Peyer's patch (tissue), 4 donors: Measurements from ENCODE around the gene PLPP3.

Source experiments
- POLR2A ChIP-seq, 2 donors: fragments of 450-650 bp; IDR thresholded peaks; one replicate each; pipeline ENCODE4 v1.5.1; 2017; ENCODE audit warnings: antibody characterized with exemption in 2 of 2, mild to moderate bottlenecking in 2 of 2, moderate library complexity in 2 of 2
- TF ChIP-seq, protein P1 (sequence below), 6 experiments: fragments of 450-650 bp in 4 of 6; fragments of 200-600 bp in 2 of 6; sonication (generic) in 1 of 6; IDR thresholded peaks; one replicate each; pipeline ENCODE4 v1.5.1; 2017 to 2019; ENCODE audit warnings: antibody characterized with exemption in 6 of 6, mild to moderate bottlenecking in 3 of 6, moderate library complexity in 1 of 6

DNA sequence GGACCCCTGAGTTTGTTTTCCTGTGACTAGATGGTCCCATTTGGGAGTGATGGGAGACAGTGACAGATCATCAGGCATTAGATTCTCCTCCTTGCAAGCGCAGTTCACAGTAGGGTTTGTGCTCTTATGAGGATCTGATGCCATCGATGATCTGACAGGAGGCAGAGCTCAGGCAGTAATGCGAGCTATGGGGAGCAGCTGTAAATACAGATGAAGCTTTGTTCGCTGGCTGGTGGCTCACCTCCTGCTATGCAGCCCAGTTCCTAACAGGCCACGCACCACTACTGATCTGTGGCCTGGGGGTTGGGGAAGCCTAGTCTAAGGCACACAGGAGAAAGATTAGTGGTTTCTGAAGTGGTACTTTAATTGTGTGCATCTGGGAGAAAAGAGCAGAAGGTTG lies 7.1 kb upstream of the PLPP3 start:
- TF ChIP-seq, protein P1, sequence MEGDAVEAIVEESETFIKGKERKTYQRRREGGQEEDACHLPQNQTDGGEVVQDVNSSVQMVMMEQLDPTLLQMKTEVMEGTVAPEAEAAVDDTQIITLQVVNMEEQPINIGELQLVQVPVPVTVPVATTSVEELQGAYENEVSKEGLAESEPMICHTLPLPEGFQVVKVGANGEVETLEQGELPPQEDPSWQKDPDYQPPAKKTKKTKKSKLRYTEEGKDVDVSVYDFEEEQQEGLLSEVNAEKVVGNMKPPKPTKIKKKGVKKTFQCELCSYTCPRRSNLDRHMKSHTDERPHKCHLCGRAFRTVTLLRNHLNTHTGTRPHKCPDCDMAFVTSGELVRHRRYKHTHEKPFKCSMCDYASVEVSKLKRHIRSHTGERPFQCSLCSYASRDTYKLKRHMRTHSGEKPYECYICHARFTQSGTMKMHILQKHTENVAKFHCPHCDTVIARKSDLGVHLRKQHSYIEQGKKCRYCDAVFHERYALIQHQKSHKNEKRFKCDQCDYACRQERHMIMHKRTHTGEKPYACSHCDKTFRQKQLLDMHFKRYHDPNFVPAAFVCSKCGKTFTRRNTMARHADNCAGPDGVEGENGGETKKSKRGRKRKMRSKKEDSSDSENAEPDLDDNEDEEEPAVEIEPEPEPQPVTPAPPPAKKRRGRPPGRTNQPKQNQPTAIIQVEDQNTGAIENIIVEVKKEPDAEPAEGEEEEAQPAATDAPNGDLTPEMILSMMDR (IDR thresholded peaks at IDR 0.05): no peak
- TF ChIP-seq POLR2A (IDR thresholded peaks at IDR 0.05): no peak
